Nephron progenitor cell (in vitro differentiated cells): ENCODE measurements around the gene ADORA1.

ENCODE experiments used
- DNase-seq: peaks from one replicate; pipeline ENCODE4 v3.0.0; 2021
- H3K27ac Mint-ChIP-seq: 2 replicates; pipeline ENCODE4 v1.8.0; 2021; ENCODE audit warnings: mild to moderate bottlenecking, moderate library complexity, mixed read lengths
- H3K27me3 Mint-ChIP-seq: 2 replicates; pipeline ENCODE4 v1.8.0; 2021; ENCODE audit warnings: mild to moderate bottlenecking, low read depth, mixed read lengths; ENCODE audit not compliant: poor library complexity
- H3K36me3 Mint-ChIP-seq: 2 replicates; pipeline ENCODE4 v1.8.0; 2021; ENCODE audit warnings: low read depth, mixed read lengths
- H3K4me1 Mint-ChIP-seq: 2 replicates; pipeline ENCODE4 v1.8.0; 2021; ENCODE audit warnings: mixed read lengths
- H3K4me3 Mint-ChIP-seq: 2 replicates; pipeline ENCODE4 v1.8.0; 2021; ENCODE audit warnings: mild to moderate bottlenecking, moderate library complexity, mixed read lengths
- H3K9me3 Mint-ChIP-seq: 2 replicates; pipeline ENCODE4 v1.8.0; 2021; ENCODE audit warnings: mild to moderate bottlenecking, moderate library complexity, mixed read lengths
- CTCF ChIP-seq: fragments of 200-600 bp; sonication (generic); IDR thresholded peaks from 2 replicates; pipeline ENCODE4 v1.5.0; 2021; ENCODE audit warnings: antibody characterized with exemption

The ADORA1 gene

DNA sequence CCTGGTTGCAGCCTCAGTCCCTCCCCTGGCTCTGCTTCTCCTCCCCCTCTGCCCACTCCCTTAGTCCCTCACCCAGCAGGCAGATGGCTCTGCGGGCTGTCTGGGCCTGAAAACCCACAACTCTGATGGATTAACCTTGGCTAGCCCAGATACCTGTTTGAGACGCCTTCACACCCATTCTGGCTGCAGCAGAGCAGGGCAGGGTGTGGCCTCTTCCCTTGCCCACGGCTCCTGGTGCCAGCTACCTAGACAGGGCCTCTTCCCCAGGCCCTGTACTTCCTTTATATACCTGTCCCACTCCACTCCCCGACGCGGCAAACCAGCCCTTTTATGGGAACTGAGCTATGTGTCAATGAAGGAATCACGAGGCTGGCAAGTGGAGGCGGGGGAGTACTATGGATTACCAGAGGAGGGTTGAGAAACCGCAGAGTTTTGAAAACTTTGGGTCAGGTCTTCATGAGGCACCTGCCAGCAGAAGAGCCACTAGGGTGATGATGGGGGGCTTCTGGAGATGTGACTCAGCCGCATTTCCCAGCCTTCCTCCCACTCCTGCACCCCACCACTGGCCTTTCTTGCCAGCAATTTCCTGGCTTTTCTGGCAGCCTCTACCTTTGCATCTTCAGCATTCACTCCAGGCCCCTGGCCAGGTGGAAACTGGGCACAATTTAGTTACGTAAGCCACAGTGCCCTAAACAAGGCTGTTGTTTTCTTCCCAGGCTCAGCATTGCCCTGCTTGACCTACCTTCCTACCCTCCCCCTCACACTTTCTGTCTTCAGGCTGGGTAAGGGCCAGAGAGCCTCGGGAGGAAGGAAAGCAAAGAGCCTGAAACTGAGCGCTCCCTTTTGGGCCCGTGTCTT lies 59.1 kb downstream of the ADORA1 start, which contains the start of gene CHI3L1:
TSS of gene CHI3L1 (minus strand) at position 259 of the 858 bp plus-strand sequence. CDS start at position 178, 81 bp downstream.
- Mint-ChIP-seq H3K36me3 (no peaks in the 10 kb centered on the region), H3K27me3 (peaks cover 6% of the 10 kb centered on the region), H3K4me1 (peaks cover 36% of the 10 kb centered on the region), H3K27ac (no peak within 1 kb of the TSS), H3K9me3 (no peaks in the 10 kb centered on the region), H3K4me3 (peak within 1 kb of the TSS; percentile 59)
- TF ChIP-seq CTCF: no peak
- DNase-seq: no peak

DNA sequence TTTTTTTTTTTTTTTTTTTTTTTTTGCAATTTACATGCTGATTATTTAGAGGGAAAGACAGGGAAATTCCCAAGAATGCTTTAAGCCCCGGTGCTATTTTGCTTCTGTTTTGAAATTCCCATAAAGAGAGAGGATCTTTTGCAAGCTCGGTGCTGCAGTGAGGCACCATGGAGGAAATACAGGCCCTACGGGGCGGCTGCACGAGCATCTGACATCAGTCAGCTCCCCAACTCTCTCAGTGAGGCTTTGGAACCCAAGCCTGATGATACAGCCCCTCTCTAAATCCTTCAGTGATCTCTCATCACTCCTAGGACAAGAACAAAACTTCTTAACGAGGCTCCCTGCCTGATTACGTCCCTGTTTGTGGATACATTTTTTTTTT lies 59.8 kb downstream of the ADORA1 start:
- Mint-ChIP-seq H3K36me3 (no peaks in the 10 kb centered on the region), H3K9me3 (no peaks in the 10 kb centered on the region), H3K27me3 (peaks cover 3% of the 10 kb centered on the region), H3K27ac (no peak overlapping the region), H3K4me1 (peaks cover 36% of the 10 kb centered on the region), H3K4me3 (no peak overlapping the region)
- TF ChIP-seq CTCF: no peak
- DNase-seq: no peak

DNA sequence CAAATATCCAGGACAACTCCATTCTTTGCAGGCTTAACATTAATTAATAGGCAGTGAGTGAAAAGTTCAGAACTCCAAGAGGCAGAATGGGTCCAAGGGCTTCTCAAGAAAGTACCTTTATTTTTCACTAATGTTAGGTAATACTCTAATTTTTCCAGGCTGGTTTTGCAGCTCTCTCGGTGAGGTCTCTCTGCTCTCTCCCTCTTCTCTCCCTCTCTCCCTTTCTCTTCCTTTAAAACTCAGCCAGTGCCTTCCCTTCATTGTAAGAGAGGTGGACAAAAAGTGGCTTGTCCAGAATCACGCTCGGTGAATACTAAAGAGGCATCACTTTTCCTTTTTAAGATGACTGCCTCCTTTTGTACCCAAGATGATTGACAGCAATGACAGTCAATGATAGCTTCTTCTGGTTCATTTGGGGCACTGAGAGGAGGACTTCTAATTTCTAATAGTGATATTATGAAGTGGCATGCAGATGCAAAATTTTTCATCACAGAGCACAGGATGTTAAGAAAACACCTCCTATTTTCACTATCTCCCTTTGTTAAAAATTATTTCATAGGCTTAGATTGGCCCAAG lies 60.3 kb downstream of the ADORA1 start:
- no peak for TF ChIP-seq CTCF
- H3K4me1 Mint-ChIP-seq: peaks cover 36% of the 10 kb centered on the region
- H3K9me3 Mint-ChIP-seq: no peaks in the 10 kb centered on the region
- no peak for DNase-seq
- H3K27ac Mint-ChIP-seq: no peak overlapping the region
- peaks cover 3% of the 10 kb centered on the region for H3K27me3 Mint-ChIP-seq
- no peaks in the 10 kb centered on the region for H3K36me3 Mint-ChIP-seq
- H3K4me3 Mint-ChIP-seq: peak overlapping the region; percentile 16

- TF ChIP-seq CTCF: no peak
- Mint-ChIP-seq H3K36me3 (no peaks in the 10 kb centered on the region), H3K9me3 (no peaks in the 10 kb centered on the region), H3K4me3 (no peak overlapping the region), H3K4me1 (peaks cover 36% of the 10 kb centered on the region), H3K27ac (no peak overlapping the region), H3K27me3 (peaks cover 3% of the 10 kb centered on the region)
- no peak for DNase-seq
These were observed 61.2 kb downstream of the ADORA1 start for GRCh38 chr1:203188686-203189232.

DNA sequence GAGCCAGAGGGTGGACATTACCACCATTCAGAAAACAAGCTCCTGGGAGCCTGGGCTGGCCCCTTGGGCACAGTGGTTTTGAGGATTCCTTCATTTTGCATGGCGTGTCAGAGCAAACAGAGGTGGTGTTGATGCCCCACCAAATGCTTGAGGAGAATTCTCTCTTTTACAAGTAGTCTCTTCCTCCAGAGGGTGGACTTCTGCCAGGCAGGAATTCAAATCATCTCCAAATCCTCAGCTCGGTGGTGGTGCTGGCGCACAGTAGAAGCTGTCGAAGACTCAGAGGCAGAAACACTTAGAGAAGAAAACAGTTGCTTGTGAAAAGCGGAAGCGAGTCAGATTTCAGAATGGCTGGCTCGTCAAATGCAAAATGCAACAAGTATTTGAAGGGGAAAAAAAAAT lies 62.4 kb downstream of the ADORA1 start:
- H3K36me3 Mint-ChIP-seq: no peaks in the 10 kb centered on the region
- TF ChIP-seq CTCF: no peak
- no peak overlapping the region for H3K4me3 Mint-ChIP-seq
- DNase-seq: no peak
- peaks cover 3% of the 10 kb centered on the region for H3K27me3 Mint-ChIP-seq
- H3K4me1 Mint-ChIP-seq: peaks cover 34% of the 10 kb centered on the region
- no peaks in the 10 kb centered on the region for H3K9me3 Mint-ChIP-seq
- no peak overlapping the region for H3K27ac Mint-ChIP-seq
